ENCODE measurements around the gene POTEC. TPM values are rescaled to one million over a fixed set of nuclear protein-coding genes. Genes with fewer than 3 reads are reported as not detected.
"Not testable (repeated sequence)": the region's sequence is repeated elsewhere in the genome, so short reads cannot be mapped to it uniquely, and the experiment has no call there.

The POTEC gene
- not detected in 2 replicates for total RNA-seq

DNA sequence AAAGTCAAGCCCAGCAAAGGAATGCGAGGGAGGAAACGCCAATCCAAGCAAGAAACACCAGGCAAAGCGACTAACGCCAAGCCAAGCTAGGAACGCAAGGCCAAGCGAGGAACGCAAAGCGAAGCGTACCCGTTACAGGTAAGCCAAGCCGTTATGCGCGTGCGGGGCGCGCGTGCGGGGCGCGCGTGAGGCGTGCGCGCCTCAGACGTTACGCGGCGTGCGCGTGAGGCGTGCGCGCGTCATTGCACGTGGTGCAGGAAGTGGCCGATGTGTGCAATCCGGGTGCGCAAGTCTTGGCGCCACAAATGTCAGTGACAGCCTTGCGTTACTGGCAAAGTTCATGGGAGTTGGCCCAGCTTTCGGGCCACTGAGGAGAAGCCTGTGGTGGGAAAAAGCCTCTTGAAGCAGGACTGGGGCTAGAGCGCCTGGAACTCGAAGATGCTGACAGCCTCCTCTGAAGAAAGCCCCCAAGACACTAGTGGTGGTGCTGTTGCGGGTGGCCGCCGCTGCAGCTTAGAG is at the start of gene POTEC:
Gene POTEC (minus strand): TSS at position 155 of the 519 bp plus-strand sequence. CDS start 454 bp downstream, outside the sequence.
- DNase-seq (ENCODE audit: low read depth in 2 of 2), result not testable (repeated sequence)

GRCh38 chr18:14577971-14578370 is 34.6 kb upstream of the POTEC start:
- no peak for DNase-seq (ENCODE audit: low read depth in 2 of 2)

DNA sequence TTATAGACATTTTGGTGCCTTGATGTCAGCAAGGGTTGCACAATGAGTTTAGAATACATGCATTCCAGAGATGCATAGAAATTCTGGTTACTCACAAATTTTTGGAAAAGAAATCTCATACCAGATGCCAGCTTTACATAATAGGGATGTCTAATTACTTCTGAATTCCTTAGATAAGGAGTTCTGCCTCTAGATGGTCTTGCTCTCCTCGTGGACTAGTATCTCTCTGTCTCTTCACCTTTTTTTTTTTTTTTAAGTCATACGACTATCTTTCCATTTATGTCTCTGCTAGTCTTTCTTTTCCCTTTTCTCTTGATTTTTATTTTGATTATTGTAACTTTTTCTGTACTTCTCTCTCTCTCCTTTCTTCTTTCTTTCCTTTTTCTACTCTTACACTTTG is 16.1 kb upstream of the POTEC start:
- DNase-seq (ENCODE audit: low read depth in 2 of 2), result not testable (repeated sequence)

GRCh38 chr18:14531659-14532058 is 11.7 kb downstream of the POTEC start:
- DNase-seq (ENCODE audit: low read depth in 2 of 2), result not testable (repeated sequence)

DNA sequence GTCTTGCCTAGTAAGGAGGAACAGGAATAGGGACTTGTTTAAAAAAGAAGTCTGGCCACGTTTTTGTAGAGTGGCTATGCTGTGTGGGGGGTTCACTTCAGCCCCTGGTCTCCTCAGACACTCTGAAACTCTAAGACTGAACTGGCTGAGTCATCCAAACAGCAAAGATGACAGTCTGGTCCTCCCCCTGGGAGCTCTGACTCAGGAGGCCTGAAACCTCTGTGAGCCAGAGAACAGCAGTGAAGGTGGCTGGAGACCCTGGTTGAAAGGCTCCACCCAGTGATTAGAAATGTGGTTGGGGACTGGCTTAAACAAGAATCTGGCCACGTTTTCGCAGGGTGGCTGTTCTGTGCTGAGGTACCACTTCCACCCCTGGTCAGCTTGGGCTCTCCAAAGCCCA is 32.7 kb downstream of the POTEC start:
- DNase-seq (ENCODE audit: low read depth in 2 of 2), result not testable (repeated sequence)

DNA sequence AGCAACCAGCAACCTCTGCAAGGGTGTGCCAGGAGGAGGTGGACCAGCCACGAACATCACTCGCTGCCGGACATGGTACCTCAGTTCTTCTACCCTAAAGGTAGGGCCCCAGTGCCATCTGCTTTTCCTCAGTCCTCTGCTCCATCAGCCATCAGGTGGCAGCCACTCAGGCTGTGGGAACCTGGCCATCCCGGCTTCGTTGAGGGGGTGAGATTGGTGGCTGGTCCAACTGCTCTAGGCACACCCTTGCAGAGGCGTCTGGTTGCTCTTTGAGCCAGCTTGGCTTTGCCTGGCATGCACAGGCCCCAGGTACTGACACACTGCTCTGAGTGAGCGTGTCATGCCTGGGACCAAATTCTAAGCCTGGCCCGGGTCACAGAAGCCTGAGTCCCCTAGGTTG is 39.7 kb downstream of the POTEC start:
- DNase-seq (ENCODE audit: low read depth in 2 of 2), result not testable (repeated sequence)

- not testable (repeated sequence) for DNase-seq (ENCODE audit: low read depth in 2 of 2)
These were observed 41.5 kb downstream of the POTEC start for GRCh38 chr18:14501894-14502293.

GRCh38 chr18:14489256-14490014 is 54.0 kb downstream of the POTEC start:
- not testable (repeated sequence) for DNase-seq (ENCODE audit: low read depth in 2 of 2)

GRCh38 chr18:14488789-14489188 is 54.6 kb downstream of the POTEC start:
- not testable (repeated sequence) for DNase-seq (ENCODE audit: low read depth in 2 of 2)

DNA sequence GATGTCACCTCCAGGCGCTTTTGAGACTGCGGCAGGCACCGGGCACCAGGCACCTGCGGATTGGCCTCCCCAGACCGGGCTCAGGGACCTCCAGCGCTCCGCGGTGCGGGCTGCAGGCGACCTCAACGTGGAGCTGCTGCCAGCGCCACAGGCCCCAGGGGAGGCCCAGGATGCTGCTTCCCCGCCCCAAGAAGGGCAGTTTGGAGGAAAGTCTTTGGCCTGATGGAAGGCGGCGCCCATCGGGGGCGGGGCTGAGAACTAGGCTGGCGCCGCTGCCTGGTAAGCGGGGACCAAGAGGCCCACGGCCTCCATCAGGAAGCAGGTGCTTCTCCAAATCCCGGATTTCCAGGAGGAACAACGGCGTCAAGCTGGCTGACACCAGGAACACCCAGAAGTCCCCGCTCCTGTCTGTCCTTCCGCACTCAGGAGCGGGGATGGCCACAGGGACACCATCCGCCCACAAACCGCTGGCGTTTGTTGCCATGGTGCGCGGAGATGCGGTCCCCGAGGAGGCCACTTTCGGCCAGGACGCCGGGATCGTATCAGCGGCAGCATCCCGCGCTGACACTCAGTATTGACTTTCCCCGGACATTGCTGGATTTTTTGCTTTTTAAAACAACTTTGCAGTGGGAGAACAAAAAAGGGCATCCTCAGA is 56.3 kb downstream of the POTEC start:
- not testable (repeated sequence) for DNase-seq (ENCODE audit: low read depth in 2 of 2)

- DNase-seq (ENCODE audit: low read depth in 2 of 2), result not testable (repeated sequence)
These were observed 64.3 kb downstream of the POTEC start for GRCh38 chr18:14479076-14479475.

DNA sequence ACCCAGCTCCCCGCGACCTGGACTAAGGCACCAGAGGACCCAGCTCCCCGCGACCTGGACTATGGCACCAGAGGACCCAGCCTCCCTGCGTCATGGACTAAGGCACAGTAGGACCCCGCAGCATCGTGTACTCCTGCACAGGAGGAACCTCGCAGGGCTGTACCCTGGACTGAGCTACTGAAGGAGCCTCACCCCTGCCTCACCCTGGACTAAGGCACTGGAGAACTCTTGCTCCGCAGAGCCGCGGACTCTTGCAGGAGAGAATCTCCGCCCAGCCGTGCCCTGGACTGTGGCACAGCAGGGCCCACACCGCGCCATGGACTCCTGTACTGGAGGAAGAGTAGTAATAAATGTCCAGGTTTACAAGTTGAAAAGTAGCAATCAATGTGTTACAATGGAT is 67.9 kb downstream of the POTEC start:
- DNase-seq (ENCODE audit: low read depth in 2 of 2), result not testable (repeated sequence)

DNA sequence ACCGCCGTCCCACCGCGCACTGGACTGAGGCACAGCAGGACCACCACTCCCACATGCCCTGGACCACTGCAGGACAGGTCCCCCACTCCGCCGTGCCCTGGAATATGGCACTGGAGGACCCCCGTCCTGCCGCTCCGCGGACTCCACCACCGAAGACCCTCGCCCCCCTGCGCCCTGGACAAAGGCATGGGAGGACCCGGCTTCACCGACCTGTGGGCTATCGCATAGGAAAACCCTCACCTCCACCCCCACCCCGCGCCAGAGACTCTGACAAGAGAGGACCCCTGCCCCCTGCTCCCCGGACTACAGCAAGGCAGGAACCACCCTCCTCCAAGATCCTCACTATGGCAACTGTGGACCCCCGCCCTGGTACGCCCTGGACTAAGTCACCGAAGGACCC is 68.6 kb downstream of the POTEC start:
- DNase-seq (ENCODE audit: low read depth in 2 of 2), result not testable (repeated sequence)

- not testable (repeated sequence) for DNase-seq (ENCODE audit: low read depth in 2 of 2)
These were observed 69.2 kb downstream of the POTEC start for GRCh38 chr18:14474007-14474720.

DNA sequence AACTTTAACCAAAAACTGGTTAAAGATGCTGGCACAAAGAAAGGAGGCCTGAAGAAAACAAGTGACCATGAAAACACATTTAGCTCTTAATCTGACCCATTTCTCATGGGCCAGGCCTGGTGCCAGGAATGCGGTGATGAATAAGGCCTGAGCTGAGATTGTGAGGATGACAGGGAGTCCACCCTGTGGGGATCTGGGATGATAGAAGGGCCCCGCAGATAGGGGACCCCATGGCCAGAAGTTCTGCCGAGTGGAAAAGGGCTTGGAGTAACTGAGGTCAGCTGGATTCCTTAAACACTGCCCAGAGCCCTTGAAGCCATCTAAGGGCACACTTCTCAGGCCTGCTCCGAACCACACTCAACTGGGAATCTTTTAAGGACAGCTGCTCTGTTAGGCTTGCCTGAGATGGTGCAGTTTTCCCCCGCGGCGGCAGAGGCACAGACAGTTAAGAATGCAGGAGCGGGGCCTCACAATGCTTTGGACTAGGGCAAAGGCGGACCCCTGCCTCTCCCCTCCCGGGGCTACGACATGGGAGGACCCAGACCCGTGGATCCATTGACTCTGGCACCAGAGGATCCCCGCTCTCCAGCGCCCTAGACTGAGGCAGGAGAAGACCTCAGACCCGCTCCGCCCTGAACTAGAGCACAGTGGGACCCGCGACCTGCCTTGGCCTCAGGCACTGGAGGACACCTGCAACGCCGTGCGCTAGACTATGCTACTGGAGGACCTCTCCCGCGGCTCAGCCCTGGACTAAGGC is 70.0 kb downstream of the POTEC start:
- DNase-seq (ENCODE audit: low read depth in 2 of 2), result not testable (repeated sequence)

DNA sequence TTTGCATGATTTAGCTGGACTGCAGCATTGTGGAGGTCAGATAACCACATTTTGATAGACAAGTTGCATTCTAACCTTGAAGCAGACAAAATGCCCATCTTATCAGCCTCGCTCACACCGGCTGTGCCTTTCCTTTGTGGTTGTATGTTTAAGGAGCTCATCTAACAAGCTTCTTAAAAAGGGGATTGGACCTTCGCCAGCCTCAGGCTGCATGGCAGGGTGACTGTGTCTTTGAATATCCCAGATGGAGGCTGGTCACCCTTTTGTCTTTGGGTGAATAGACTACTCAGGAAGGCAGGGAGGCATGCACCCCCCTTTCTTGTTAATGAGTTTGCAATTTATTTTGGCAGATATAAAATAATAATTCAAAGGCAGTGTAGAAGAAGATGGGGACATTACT is 72.1 kb downstream of the POTEC start:
- not testable (repeated sequence) for DNase-seq (ENCODE audit: low read depth in 2 of 2)

GRCh38 chr18:14470446-14470845 is 73.0 kb downstream of the POTEC start:
- not testable (repeated sequence) for DNase-seq (ENCODE audit: low read depth in 2 of 2)

- DNase-seq (ENCODE audit: low read depth in 2 of 2), result not testable (repeated sequence)
These were observed 73.4 kb downstream of the POTEC start for GRCh38 chr18:14470046-14470445.

- not testable (repeated sequence) for DNase-seq (ENCODE audit: low read depth in 2 of 2)
These were observed 77.4 kb downstream of the POTEC start for GRCh38 chr18:14465989-14466388.

Data from dermis microvascular lymphatic vessel endothelial cell (primary cell).